ENCODE results near the gene CXCR3.
"Not testable (repeated sequence)": the region's sequence is repeated elsewhere in the genome, so short reads cannot be mapped to it uniquely, and the experiment has no call there.

Gene CXCR3

DNA sequence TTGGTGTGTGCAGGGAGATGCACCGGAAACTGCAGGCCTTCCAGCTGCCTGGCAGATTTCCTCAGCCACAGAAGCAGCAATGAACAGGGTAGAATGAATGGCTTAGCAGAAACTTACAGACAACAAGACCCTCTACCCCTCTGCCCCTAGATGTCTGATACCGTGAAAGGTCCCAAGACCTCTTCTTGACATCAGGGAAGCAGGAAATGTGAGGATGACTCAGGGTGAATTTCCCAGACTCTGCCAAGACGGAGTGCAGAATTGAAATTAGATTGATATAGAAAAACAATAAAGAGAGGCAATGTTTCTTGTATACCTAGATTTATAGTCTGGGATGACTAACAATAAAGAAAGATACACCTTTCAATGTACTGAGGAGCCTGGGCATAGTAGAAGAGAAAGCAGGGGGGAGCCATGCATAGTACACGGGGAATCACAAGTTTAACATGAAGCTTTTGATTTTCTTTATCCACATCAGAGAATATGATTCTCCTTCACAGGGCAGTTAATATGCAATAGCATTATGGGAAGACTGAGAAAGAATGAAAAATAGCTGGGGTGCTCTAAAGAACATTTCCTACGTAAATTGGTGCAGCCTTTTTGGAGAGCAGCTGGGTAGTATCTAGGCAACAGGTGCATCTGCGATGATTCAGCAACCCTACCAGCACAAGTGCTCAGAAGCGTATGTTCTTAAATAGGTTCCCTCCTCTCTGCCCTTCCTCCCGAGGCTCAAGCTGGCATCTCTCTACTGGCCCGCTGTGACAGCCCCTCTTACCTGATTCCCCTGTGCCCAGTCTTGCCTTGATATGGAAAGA, 18.3 kb upstream of the CXCR3 start:
- DNase-seq = no peak

DNA sequence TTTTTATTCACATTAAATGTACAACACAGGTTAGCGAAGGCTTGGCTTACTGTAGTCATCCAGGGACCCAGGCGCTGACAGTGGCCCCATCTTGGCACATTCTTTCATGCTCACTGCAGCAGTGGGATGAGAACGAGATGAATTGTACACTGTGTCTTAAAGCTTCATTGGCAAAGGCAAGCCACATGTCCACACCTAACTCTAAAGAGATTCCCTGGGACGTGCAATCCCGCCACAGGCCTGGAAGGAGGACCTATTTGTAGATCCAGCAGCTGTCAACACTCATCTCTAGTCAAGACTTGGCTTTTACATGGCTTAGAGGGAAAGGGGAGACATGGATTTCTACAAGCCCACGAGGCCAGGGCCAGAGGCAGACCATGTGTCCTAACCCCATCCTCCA, 16.1 kb upstream of the CXCR3 start:
- DNase-seq = no peak

DNA sequence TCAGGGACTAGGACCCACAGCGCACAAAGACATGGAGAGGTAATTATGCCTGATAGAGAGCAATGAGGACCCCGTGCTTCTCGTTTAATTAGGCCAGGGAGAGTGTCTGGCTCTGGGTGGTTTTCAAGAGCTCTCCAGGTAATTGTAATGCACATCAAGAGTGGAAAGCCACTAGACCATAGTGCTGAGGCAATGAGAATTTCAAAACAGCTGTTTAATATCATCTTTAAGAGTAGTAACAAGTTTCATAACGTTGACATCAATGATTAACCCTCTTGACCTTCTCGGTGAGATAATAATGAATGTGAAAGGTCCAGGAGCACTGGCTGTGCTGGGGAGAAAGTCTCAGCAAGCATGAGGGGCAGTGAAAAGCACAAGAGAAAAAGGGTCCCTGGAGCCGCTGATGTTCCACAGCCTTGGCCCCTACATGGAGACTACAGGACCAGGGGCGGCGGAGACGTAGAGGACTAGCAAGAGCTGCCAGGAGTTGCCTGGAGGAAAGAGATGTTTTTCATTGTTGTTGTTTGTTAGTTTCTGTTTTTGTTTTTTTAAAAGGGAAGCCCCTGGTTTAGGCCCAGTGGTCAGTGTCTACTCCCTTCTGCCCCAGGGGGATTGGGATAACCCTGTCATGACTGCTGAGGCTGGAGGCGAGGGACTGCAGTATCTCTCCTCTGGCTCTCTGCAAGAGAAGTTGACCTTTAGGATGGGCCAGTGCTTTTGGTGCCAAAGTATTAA, 14.8 kb upstream of the CXCR3 start:
- DNase-seq = no peak

DNA sequence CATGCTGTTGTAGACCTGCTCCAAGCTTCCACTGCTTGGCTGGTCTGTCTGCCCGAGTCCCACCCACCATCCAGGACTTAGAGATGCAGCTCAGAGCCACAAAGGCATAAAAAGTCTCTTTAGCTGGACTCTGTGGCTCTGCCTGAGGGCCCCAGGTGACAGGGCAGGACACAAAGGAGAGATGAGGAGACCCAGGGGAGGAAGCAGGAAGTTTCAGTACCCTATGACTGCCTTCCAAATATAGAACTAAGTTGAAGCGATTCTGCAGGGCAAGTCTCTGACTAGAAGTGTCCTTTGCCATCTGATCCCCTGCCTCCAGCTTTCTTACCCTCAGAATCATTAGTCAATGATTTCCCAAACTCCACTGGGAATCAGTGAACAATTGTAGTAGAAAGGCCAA, 11.2 kb upstream of the CXCR3 start:
- DNase-seq = no peak

DNA sequence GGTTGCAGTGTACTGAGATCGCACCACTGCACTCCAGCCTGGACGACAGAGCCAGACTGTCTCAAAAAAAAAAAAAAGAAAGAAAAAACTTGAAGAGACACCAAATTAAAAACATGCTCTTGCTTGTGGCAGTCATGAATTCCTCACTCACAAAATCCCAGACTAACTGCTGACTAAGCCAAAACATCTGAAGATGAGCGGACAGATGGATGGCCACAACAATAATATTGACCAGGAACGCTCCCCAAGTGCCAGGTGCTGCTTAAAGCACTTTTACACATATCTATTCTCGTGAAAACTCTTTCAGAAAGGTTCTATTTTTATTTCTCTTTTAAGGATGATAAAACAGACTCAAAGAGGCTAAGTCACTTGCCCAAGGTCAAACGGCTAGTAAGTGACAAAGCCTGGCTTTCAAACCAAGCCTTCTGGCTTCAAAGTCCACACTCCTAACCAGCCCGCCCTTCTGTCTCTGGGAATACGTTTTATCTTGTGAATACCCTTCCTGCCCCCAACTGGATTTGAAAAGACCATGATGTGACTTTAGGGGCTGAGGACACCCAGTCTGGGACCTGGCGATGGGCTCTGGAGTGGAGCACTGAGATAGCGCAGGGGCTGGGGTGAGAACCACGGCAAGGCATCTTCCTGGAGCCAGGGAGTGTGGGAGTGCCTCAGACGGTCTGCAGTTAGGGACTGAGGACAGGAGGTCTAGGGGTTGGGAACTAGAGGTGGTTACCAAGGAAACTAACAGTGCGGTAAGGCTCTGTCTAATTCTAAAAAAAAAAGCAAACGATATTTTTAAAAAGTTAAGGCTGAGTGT, 9.5 kb upstream of the CXCR3 start:
- no peak for DNase-seq

DNA sequence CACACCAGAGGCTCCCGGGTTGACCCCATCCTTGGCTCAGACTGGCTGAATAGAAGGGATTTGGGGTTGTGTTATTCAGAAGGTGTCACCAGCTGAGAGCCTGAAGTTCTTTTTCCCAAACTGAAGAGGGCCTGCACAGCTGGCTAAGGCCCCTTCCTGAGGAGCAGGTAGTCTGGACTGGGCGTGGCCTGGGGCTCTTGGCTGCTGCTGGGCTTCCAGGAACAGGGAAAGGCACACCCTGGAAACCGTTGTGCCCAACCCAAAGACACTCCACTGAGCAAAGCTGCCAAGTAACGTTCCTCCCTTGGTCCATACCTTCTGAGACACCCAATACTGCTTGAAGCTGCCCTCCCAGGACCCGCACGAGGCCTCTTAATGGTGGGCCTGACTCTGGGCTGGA, 8.3 kb upstream of the CXCR3 start:
- no peak for DNase-seq

DNA sequence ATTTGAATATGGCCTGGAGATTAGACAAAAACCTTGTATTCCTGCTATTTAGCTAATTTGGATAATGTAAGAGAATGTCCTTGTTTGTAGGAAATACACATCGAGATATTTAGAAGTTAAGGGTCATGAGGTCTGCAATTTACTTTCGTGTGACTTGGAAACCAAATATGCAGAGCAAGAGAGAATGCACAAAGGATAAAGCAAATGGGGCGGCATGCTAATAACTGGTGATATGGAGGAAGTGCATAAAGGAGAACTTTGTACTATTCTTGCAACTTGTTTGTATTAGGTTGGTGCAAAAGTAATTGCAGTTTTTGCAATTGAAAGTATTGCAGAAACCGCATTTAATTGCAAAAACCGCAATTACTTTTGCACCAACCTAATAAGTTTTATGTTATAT, 7.2 kb upstream of the CXCR3 start:
- DNase-seq = no peak

DNA sequence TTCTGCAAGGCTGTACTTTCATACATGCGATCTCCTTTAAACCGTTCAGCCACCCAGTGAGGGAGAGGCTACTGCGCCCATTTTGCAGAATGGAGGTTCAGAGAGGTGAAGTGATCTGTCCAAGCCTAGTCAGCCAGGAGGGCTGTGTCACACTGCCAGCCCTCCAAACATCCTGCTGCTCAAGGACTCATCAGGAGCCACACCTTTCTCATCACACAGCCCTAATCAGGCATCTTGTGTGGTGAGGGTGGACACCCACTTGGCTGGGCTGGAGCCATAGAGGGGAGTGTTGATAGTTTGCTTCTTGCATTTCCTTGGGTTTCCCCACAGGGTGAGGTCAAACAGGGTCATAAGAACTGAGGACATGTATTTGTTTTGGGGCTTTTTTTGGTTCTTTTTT, 5.4 kb upstream of the CXCR3 start:
- no peak for DNase-seq

DNA sequence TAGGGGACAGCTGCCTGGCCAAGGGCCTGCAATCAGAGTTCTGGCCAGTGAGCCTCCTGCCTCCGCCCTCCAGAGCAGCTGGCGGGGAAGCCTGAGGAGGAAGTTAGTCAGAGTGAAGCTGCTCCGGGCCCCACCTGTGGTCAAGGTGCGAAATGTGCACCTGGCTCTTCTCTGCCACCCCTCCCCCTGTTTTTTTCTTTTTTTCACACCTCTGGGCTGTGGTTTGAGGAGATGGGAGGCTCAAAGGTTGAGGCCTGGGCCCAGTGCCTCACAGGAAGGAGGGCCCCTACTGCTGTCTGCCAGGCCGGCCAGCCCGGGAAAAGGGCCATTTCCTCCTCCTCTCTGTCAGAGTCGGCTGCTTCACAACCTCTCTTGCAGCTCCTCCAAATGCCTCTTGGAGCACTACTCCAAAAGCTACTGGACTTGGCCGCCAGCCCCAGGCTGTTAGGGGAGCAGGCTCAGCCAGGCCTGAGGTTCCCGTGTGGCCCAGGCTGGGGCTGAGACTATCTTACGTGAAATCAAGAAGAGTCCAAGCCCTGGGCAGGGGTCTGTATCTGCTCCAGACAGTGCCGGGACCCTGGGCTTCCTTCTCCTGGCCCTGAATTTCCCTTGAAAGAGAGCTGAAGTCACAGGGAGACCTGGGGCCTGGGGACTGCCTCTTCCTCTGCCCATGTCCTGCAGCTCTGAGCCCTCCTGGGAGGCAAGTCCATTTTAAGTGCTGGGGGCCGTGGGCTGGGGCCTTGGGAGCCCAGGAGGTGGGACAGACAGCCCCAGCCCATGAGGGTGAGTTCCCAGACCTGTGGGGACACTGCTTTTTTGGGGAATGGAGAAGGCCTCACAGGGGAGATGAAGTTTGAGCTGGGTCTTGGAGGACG, 4.5 kb upstream of the CXCR3 start:
- DNase-seq = no peak

DNA sequence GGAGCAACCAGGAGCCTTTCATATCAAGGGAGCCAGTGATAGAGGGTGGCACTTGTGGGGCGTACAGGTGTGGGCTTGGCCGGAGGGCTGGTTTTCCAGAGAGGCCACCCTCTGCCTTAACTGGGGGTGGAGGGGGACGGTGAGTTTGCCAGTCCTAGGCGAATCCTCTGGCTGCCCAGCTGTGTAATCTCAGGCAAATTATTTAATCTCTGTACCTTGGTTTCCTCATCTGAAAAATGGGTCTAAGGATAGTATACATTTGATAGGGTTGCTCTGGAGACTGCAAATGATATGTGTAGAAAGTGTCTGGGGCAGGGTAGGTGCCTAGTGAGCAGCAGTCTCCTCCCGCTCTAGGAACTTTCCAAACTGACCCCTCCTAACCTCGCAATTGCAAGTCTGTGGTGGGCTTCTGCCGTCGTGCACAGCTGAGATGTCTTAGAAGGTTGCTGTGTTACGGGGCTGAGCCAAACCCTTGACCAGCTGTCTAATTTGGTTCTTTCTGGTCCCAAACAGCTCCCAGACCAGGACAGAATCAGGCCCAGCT, 3.8 kb upstream of the CXCR3 start:
- no peak for DNase-seq

DNA sequence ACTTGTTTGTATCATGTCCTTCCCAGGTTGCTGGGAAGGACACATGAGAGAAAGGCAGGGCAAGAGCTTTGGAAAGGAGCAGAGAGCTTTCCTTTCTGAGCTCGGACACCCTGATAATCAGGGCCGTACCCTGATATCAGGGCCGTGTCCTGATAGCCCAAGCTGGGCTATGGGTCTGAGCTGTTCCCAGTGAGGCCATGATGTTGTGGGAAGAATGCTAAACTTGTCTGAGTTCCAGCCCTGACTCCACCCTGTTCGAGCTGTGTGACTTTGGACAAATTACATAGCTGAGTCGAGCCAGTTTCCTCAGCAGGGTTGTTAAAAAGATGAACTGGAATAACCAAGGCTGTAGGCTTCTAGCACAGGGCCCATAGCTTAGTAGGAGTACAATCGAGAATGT, 3.3 kb upstream of the CXCR3 start:
- DNase-seq = no peak

DNA sequence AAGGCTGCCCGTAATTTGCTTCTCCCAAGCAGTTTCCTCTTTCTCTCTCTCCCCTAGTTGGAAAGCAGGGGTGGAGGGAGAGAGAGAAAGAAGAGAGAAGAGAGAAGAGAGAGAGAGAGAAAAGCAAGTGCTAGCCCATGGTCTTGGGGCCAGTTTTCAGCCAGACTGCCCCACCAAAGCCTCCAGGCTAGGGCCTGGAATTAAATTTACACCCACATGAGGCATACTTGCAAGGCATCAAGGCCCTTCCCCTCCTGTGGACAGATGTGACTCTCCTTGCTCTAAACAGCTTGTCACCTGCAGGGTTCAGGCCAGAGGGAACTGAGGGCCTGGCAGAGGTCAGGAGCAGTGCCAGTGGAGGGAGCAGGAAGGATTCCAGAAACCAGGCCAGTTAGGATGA, 1.7 kb upstream of the CXCR3 start:
- DNase-seq = no peak

DNA sequence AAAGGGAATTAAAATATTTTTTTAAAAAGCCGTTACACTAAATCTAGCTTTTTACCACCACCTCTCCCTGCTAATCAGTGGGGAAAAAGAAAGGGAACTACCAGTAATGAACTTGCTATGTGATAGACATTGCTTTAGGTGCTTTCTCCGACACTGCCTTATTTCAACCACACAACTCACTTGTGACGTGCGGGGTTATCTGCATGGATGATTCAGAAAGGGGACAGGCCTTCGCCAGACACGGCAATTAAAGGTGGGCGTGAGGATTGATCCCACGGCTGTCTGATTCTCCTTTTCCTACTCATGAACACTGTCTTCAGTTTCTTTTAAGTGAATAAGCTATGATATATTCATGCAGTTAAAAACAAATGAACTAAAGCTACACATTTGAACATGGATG, 882 bp upstream of the CXCR3 start:
- DNase-seq = no peak

DNA sequence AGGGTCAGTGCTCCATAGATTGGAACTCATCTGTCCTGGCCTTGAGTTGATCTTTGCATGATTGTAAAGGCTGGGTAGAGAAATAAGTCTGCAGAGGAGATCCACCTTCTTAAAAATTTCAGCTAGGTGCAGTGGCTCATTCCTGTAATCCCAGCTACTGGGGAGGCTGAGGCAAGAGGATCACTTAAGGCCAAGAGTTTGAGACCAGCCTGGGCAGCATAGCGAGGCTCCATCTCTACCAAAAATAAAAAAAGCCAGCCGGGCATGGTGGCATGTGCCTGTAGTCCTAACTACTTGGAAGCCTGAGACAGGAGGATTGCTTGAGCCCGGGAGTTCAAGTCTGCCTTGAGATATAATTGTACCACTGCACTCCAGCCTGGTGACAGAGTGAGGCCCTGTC, 476 bp upstream of the CXCR3 start:
- no peak for DNase-seq

DNA sequence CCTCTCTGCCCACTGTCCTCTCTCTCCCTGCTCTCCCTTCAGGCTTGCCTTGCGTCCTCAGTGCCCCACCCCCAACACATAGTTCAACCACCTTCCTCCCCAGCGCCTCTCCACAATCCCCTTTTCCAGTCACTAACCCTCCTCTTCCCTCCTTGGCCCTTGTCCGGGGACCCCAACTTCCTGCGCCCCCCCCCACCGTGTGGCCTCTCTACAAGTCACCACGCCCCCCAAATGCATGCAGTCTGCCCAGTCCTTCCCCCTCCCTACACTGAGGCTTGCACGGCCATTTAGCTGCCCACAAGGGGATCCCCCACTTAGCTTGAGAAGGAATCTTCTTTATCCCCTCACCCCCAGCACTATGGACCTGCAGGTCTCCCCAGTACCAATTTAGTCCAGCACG, 569 bp downstream of the CXCR3 start:
- DNase-seq = no peak

DNA sequence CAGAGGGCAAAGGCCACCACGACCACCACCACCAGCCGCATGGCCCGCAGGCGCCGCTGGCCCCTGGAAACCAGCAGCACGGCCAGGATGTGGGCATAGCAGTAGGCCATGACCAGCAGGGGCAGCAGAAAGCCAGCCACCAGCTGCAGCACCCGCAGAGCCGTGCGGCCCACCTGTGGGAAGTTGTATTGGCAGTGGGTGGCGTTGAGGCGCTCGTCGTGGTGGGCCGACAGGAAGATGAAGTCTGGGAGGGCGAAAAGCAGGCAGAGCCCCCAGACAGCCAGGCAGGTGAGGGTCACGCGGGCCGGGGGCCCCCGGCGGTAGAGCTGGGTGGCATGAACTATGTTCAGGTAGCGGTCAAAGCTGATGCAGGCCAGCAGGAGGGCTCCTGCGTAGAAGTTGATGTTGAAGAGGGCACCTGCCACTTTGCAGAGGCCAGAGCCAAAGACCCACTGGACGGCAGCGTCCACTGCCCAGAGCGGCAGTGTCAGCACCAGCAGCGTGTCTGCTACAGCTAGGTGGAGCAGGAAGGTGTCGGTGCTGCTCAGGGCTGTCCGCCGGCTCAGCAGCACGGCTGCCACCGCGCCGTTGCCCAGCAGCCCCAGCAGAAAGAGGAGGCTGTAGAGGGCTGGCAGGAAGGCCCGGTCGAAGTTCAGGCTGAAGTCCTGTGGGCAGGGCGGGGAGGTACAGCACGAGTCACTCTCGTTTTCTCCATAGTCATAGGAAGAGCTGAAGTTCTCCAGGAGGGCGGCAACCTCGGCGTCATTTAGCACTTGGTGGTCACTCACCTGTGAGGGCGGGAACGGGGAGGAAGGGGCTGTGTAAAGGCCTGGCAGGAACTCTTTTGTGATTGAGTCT, 1.4 kb downstream of the CXCR3 start:
- no peak for DNase-seq

DNA sequence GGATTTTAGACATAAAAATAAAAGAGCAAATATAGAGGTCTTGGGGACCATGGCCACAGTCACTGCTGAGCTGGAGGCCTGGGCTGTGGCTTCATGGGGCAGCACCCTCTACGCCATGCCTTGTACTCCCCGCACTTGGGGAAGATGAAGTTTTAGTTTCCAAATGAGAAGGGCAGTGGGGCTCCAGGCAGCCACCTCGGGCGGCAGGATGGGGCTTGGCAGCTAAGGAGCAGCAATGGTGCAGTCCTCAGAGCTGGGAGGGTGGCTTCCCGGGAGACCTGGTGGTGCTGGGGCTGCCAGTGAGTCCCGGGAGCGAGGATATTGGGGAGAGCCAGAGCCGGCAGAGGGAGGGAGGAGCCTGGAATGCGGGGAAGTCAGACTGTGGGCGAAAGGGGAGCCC, 2.4 kb downstream of the CXCR3 start:
- no peak for DNase-seq

DNA sequence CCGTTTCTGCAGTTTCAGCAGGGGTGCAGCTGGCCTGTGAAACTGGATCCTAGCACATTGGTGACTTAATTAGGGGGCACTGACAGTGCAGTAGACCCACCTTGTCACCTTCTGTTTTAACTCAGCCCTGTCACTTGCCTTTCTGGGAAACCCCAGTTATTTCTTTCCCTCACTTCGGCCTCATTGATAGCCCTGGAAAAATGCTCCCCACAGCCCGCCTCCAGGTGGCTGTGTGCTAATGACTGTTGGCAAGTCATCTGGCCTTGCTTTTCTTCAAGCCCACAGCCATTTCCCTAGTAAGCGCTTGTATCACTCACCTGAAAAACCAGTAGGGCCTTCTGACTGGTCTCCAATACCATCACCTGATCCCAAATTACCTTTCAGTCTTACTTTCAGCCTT, 3.3 kb downstream of the CXCR3 start:
- DNase-seq = no peak

DNA sequence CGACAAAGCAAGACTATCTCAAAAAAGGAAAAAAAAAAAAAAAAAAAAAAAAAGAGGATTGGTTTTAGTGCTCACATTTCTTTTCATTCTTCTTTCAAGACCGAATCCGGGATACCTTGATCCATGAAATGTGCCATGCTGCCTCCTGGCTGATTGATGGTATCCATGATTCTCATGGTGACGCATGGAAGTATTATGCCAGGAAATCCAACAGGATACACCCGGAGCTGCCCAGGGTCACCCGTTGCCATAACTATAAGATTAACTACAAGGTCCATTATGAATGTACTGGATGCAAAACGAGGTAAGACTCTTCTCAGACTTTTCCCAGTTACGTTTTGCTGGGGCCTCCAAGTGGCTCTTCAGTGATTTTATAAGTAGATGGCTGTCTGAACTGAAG, 6.1 kb downstream of the CXCR3 start:
- DNase-seq = no peak

DNA sequence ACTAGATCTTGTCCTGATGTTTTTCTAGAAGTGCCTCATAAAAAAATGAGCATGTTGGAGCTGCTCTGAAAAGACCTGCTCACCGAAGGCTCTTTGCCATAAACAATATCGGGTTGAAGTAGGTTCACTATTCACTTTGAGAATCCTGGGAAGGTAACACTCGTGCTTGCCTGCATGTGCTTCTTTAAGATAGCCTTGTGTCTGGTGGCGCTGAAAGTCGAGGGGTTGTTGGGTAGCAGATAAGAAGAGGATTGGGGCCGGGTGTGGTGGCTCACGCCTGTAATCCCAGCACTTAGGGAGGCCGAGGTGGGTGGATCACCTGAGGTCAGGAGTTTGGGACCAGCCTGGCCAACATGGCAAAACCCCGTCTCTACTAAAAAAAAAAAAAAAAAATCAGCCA, 6.6 kb downstream of the CXCR3 start:
- DNase-seq = not testable (repeated sequence)

DNA sequence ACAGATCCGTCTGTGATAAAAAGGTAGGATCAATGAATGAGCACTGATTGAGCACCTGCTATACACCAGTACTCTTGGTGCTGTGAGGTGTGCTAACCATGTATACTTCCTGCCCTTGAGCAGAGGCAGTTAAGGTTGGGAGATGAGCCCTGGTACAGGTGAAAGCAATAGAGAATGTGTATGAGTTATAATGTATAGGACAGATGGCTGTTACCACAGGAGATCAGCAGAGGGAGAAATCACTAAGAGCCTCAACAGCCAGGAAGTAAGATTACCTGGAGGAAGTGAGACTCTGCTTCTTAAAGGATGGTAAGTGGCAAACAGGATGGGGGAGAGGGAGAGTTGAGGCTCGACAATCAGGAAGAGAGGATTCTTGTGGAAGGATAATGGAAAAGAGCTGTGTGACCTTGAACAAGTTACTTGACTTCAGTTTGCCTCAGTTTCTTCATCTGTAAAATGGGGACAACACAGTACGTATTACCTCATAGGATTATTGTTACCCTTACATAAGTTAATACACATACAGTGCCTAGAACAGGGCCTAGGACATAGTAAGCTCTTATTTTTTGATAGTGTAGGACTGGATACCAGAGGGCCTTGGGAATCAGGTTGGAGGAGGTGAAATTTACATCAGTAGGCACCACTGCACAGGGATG, 9.1 kb downstream of the CXCR3 start:
- DNase-seq = no peak
